MCF 10A (cell line): Measurements from ENCODE around the gene TRPV5. TPM values are rescaled to one million over a fixed set of nuclear protein-coding genes. Genes with fewer than 3 reads are reported as not detected.

ENCODE experiments used
- BruUV-seq: library from RNA; stranded (reverse); fragments of 400-500 nt; replicated peaks from 2 replicates; lab custom pipeline; 2021; lab: Mats Ljungman, UMichigan
- CTCF ChIA-PET: fragments of 300-600 bp; sonication (Branson Sonifier 250); formaldehyde crosslinking; extraction: SDS; loops from one replicate; lab custom pipeline; 2021; ENCODE audit warnings: antibody characterized with exemption, inconsistent platforms; lab: Yijun Ruan, JAX
- POLR2A ChIA-PET: fragments of 300-600, 350-650 bp; sonication (Branson Sonifier 250); formaldehyde crosslinking; extraction: SDS; loops from one replicate; lab custom pipeline; 2020; ENCODE audit warnings: antibody characterized with exemption, inconsistent platforms; lab: Yijun Ruan, JAX
- DNase-seq: peaks from one replicate; pipeline ENCODE4 v3.0.0-alpha.2; 2018; ENCODE audit not compliant: unreplicated experiment
- H3K27ac Mint-ChIP-seq: one replicate; pipeline ENCODE4 v1.8.0; 2022; ENCODE audit warnings: mild to moderate bottlenecking, low read depth, mixed read lengths; ENCODE audit not compliant: unreplicated experiment
- H3K27me3 Mint-ChIP-seq: one replicate; pipeline ENCODE4 v1.8.0; 2022; ENCODE audit warnings: mixed read lengths; ENCODE audit not compliant: insufficient read depth, unreplicated experiment
- H3K36me3 Mint-ChIP-seq: one replicate; pipeline ENCODE4 v1.8.0; 2022; ENCODE audit warnings: mild to moderate bottlenecking, moderate library complexity, mixed read lengths; ENCODE audit not compliant: insufficient read depth, unreplicated experiment
- H3K4me1 Mint-ChIP-seq: one replicate; pipeline ENCODE4 v1.8.0; 2022; ENCODE audit warnings: mixed read lengths; ENCODE audit not compliant: insufficient read depth, unreplicated experiment
- H3K4me3 Mint-ChIP-seq: one replicate; pipeline ENCODE4 v1.8.0; 2022; ENCODE audit warnings: mild to moderate bottlenecking, moderate library complexity, mixed read lengths; ENCODE audit not compliant: unreplicated experiment
- H3K9me3 Mint-ChIP-seq: one replicate; pipeline ENCODE4 v1.8.0; 2022; ENCODE audit warnings: mixed read lengths; ENCODE audit not compliant: unreplicated experiment
- CTCF ChIP-seq: fragments of 200-600 bp; IDR thresholded peaks from one replicate; pipeline ENCODE4 v1.8.0; 2022; ENCODE audit warnings: antibody characterized with exemption, mild to moderate bottlenecking; ENCODE audit not compliant: unreplicated experiment
- intact Hi-C: fragments of 100-400 bp; cut with micrococcal nuclease; formaldehyde crosslinking; loops from 2 replicates; pipeline ENCODE4 v1.14.1; 2022
- total RNA-seq: library from RNA; stranded (reverse); gene quantifications from 2 replicates; pipeline ENCODE4 v1.2.3, GENCODE V29; 2022

TRPV5 gene
- total RNA-seq, 1 experiment from 2014 or later, result not detected

- Mint-ChIP-seq H3K4me3 (no peak overlapping the region), H3K9me3 (no peaks in the 10 kb centered on the region), H3K36me3 (no peaks in the 10 kb centered on the region), H3K27me3 (peaks cover 66% of the 10 kb centered on the region), H3K4me1 (no peaks in the 10 kb centered on the region), H3K27ac (no peak overlapping the region)
- TF ChIP-seq CTCF, result no peak
- BruUV-seq, result no TSS peak
- POLR2A ChIA-PET, result no interaction called here
- CTCF ChIA-PET, result no interaction called here
- intact Hi-C loops, result loop anchor here (2.0 to 5.0 kb wide), 2 partner anchors 94 to 307 kb away; no protein-coding TSS in a partner anchor
- no peak for DNase-seq
Observed at GRCh38 chr7:142908290-142908689, 25.3 kb downstream of the TRPV5 start.

- ChIA-PET POLR2A (interaction anchor here (0.6 to 1.3 kb wide), 2 partner anchors 9 to 29 kb away, joined by 3 read pairs; no protein-coding TSS in a partner anchor), CTCF (interaction anchor here (0.6 to 0.7 kb wide), 3 partner anchors 58 to 95 kb away, joined by 3 to 4 read pairs (median 3); no protein-coding TSS in a partner anchor)
- no peak for TF ChIP-seq CTCF
- intact Hi-C loops, result loop anchor here (5.0 kb wide), 1 partner anchor 96 kb away; no protein-coding TSS in a partner anchor
- Mint-ChIP-seq H3K27me3 (peaks cover 66% of the 10 kb centered on the region), H3K36me3 (no peaks in the 10 kb centered on the region), H3K4me3 (no peak overlapping the region), H3K4me1 (no peaks in the 10 kb centered on the region), H3K27ac (no peak overlapping the region), H3K9me3 (no peaks in the 10 kb centered on the region)
- DNase-seq, result no peak
- BruUV-seq, result no TSS peak
Observed at GRCh38 chr7:142906643-142907042, 26.9 kb downstream of the TRPV5 start.

DNA sequence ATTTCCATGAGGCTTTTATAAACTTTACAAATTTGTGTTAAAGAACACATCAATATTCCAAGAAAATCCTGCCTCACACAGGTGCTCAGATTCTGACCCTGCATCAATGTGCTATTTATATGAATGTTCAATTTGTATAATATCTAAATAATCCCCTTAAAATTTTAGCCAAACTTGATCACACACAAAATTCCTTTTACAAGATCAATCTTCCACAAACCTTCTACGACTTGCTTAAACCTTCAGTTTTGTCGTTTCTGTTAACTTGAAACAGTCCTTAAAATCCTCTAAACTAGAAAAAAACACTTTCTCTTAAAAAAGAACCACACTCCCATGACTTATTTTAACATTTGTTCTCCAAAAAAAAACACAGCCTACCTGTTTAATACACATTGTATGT lies 27.8 kb downstream of the TRPV5 start:
- no peaks in the 10 kb centered on the region for H3K9me3 Mint-ChIP-seq
- TF ChIP-seq CTCF, result no peak
- H3K4me3 Mint-ChIP-seq, result no peak overlapping the region
- H3K4me1 Mint-ChIP-seq, result no peaks in the 10 kb centered on the region
- intact Hi-C loops, result loop anchor here (5.0 kb wide), 1 partner anchor 97 kb away; no protein-coding TSS in a partner anchor
- no peak for DNase-seq
- CTCF ChIA-PET, result no interaction called here
- peaks cover 65% of the 10 kb centered on the region for H3K27me3 Mint-ChIP-seq
- BruUV-seq, result no TSS peak
- no peak overlapping the region for H3K27ac Mint-ChIP-seq
- no peaks in the 10 kb centered on the region for H3K36me3 Mint-ChIP-seq
- POLR2A ChIA-PET, result no interaction called here

DNA sequence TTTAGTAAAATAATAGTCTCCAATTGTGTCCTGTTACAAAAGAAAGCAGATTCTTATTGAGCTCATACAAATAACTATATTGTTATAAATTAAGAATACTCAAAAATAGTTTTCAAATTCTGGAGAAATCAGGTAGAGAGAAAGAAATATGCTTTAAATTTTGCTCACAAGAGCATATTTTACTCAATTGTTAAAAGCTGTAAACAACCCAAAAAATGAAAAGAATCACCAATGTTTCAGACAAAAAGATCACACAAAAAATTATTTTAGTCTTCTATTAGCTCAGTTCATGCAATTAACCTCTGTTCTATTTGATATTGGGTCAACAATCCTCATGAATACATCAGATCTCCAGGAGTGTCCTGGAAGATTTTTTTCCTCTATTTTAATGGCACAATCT lies 29.4 kb downstream of the TRPV5 start:
- no peaks in the 10 kb centered on the region for H3K4me1 Mint-ChIP-seq
- ChIA-PET CTCF (interaction anchor here (1.0 kb wide), 1 partner anchor 23 kb away, joined by 4 read pairs; no protein-coding TSS in a partner anchor), POLR2A (interaction anchor here (0.8 kb wide), 1 partner anchor 92 kb away, joined by 3 read pairs; no protein-coding TSS in a partner anchor)
- BruUV-seq, result no TSS peak
- H3K27ac Mint-ChIP-seq, result no peak overlapping the region
- intact Hi-C loops, result no loop called here
- no peak for TF ChIP-seq CTCF
- DNase-seq, result no peak
- H3K36me3 Mint-ChIP-seq, result no peaks in the 10 kb centered on the region
- no peak overlapping the region for H3K4me3 Mint-ChIP-seq
- H3K27me3 Mint-ChIP-seq, result peaks cover 63% of the 10 kb centered on the region
- no peaks in the 10 kb centered on the region for H3K9me3 Mint-ChIP-seq
